ENCODE results near the gene SPR.

The SPR gene

GRCh38 chr2:72935611-72935957, 48.4 kb downstream of the SPR start:
- H3K27ac ChIP-seq, result no peak overlapping the region
- TF ChIP-seq CTCF (conservative IDR thresholded peaks at IDR 0.05), result no peak
- no peak for TF ChIP-seq ZFX (IDR thresholded peaks at IDR 0.05)

- TF ChIP-seq ZFX (IDR thresholded peaks at IDR 0.05) (no peak), CTCF (conservative IDR thresholded peaks at IDR 0.05) (no peak)
- no peak overlapping the region for H3K27ac ChIP-seq
Measured at GRCh38 chr2:72936660-72937355, 49.6 kb downstream of the SPR start.

GRCh38 chr2:72937356-72937669, 50.1 kb downstream of the SPR start:
- no peak overlapping the region for H3K27ac ChIP-seq
- TF ChIP-seq ZFX (IDR thresholded peaks at IDR 0.05) (no peak), CTCF (conservative IDR thresholded peaks at IDR 0.05) (no peak)

- TF ChIP-seq ZFX (IDR thresholded peaks at IDR 0.05) (no peak), CTCF (conservative IDR thresholded peaks at IDR 0.05) (no peak)
Measured at GRCh38 chr2:72938455-72938854, 51.2 kb downstream of the SPR start.

GRCh38 chr2:72940361-72940760, 53.2 kb downstream of the SPR start:
- no peak for TF ChIP-seq CTCF (conservative IDR thresholded peaks at IDR 0.05)
- TF ChIP-seq ZFX (IDR thresholded peaks at IDR 0.05), result no peak
- no peak overlapping the region for H3K27ac ChIP-seq

More at GRCh38 chr2:72938455-72938854, 51.2 kb downstream of the SPR start:
- H3K27ac ChIP-seq, result no peak overlapping the region

GRCh38 chr2:72940786-72941185, 53.6 kb downstream of the SPR start:
- no peak overlapping the region for H3K27ac ChIP-seq
- TF ChIP-seq ZFX (IDR thresholded peaks at IDR 0.05) (no peak), CTCF (conservative IDR thresholded peaks at IDR 0.05) (no peak)
